Activated naive CD4-positive, alpha-beta T cell treated with anti-CD3 and anti-CD28 coated beads for 36 hours (primary cell): ENCODE data around the gene PCBP1. TPM values are rescaled to one million over a fixed set of nuclear protein-coding genes. Genes with fewer than 3 reads are reported as not detected.
"Not testable (repeated sequence)": the region's sequence is repeated elsewhere in the genome, so short reads cannot be mapped to it uniquely, and the experiment has no call there.

Source experiments
- CTCF ChIA-PET: fragments of 350-600 bp; sonication (Branson Sonifier 250); formaldehyde crosslinking; loops from one replicate; lab custom pipeline; 2021; ENCODE audit warnings: antibody characterized with exemption; lab: Charles Lee
- DNase-seq: peaks from one replicate; pipeline ENCODE4 v3.0.0-alpha.2; 2020
- H3K27ac Mint-ChIP-seq: one replicate; pipeline ENCODE4 v1.8.0; 2021; ENCODE audit warnings: mild to moderate bottlenecking, mixed read lengths
- H3K27me3 Mint-ChIP-seq: one replicate; pipeline ENCODE4 v1.8.0; 2021; ENCODE audit warnings: low read depth, mixed read lengths
- H3K36me3 Mint-ChIP-seq: one replicate; pipeline ENCODE4 v1.8.0; 2021; ENCODE audit warnings: low read depth, mixed read lengths
- H3K4me1 Mint-ChIP-seq: one replicate; pipeline ENCODE4 v1.8.0; 2021; ENCODE audit warnings: low read depth, mixed read lengths
- H3K4me3 Mint-ChIP-seq: one replicate; pipeline ENCODE4 v1.8.0; 2021; ENCODE audit warnings: mild to moderate bottlenecking, moderate library complexity, mixed read lengths
- H3K9me3 Mint-ChIP-seq: one replicate; pipeline ENCODE4 v1.8.0; 2021; ENCODE audit warnings: mixed read lengths
- intact Hi-C: fragments of 100-400 bp; cut with micrococcal nuclease; formaldehyde crosslinking; loops from one replicate; pipeline ENCODE4 v1.15.1; 2023
- total RNA-seq, 2 experiments: library from RNA; stranded (reverse); gene quantifications; one replicate each; pipeline ENCODE4 v1.2.3, GENCODE V29; 2021

The PCBP1 gene
- total RNA-seq, 2 experiments from 2014 or later: 363 to 374 TPM

GRCh38 chr2:70091364-70091763 lies 4.1 kb downstream of the PCBP1 start:
- DNase-seq: no peak
- peaks cover 41% of the 10 kb centered on the region for H3K36me3 Mint-ChIP-seq
- H3K4me3 Mint-ChIP-seq: peak overlapping the region; percentile 57
- peaks cover 54% of the 10 kb centered on the region for H3K4me1 Mint-ChIP-seq
- no peaks in the 10 kb centered on the region for H3K27me3 Mint-ChIP-seq
- CTCF ChIA-PET: interaction anchor here (0.6 to 2.1 kb wide), 8 partner anchors 10 to 179 kb away, joined by 3 to 13 read pairs (median 3); no protein-coding TSS in a partner anchor
- H3K27ac Mint-ChIP-seq: peak overlapping the region; percentile 100
- no peaks in the 10 kb centered on the region for H3K9me3 Mint-ChIP-seq
- intact Hi-C loops: loop anchor here (10.0 kb wide), 1 partner anchor 1357 kb away; the partner anchor contains the start of gene ARHGAP25

GRCh38 chr2:70091816-70092215 lies 4.5 kb downstream of the PCBP1 start:
- intact Hi-C loops: loop anchor here (10.0 kb wide), 1 partner anchor 1357 kb away; the partner anchor contains the start of gene ARHGAP25
- Mint-ChIP-seq H3K9me3 (no peaks in the 10 kb centered on the region), H3K27me3 (no peaks in the 10 kb centered on the region), H3K27ac (peak overlapping the region; percentile 100), H3K36me3 (peaks cover 41% of the 10 kb centered on the region), H3K4me1 (peaks cover 54% of the 10 kb centered on the region), H3K4me3 (peak overlapping the region; percentile 57)
- CTCF ChIA-PET: interaction anchor here (0.6 to 2.1 kb wide), 9 partner anchors 10 to 180 kb away, joined by 3 to 13 read pairs (median 3); no protein-coding TSS in a partner anchor
- DNase-seq: no peak

GRCh38 chr2:70092576-70093243 lies 5.4 kb downstream of the PCBP1 start:
- peak overlapping the region; percentile 48 for H3K27ac Mint-ChIP-seq

GRCh38 chr2:70094171-70094977 lies 7.1 kb downstream of the PCBP1 start:
- intact Hi-C loops: loop anchor here (2.0 to 10.0 kb wide), 2 partner anchors 38 to 1360 kb away; partner anchors contain the start of gene ARHGAP25
- Mint-ChIP-seq H3K36me3 (peaks cover 18% of the 10 kb centered on the region), H3K27me3 (no peaks in the 10 kb centered on the region), H3K27ac (peak overlapping the region; percentile 98), H3K4me3 (peak overlapping the region; percentile 77), H3K9me3 (no peaks in the 10 kb centered on the region), H3K4me1 (peaks cover 69% of the 10 kb centered on the region)
- CTCF ChIA-PET: interaction anchor here (0.6 to 3.1 kb wide), 12 partner anchors 10 to 156 kb away, joined by 3 to 13 read pairs (median 6); no protein-coding TSS in a partner anchor
- DNase-seq: no peak

More at GRCh38 chr2:70092576-70093243, 5.4 kb downstream of the PCBP1 start:
- peaks cover 55% of the 10 kb centered on the region for H3K4me1 Mint-ChIP-seq
- CTCF ChIA-PET: interaction anchor here (0.7 to 3.1 kb wide), 8 partner anchors 11 to 44 kb away, joined by 3 to 13 read pairs (median 4); no protein-coding TSS in a partner anchor
- intact Hi-C loops: loop anchor here (10.0 kb wide), 1 partner anchor 1358 kb away; the partner anchor contains the start of gene ARHGAP25
- H3K4me3 Mint-ChIP-seq, DNase-seq, H3K27me3 Mint-ChIP-seq, H3K9me3 Mint-ChIP-seq: not testable (repeated sequence)
- H3K36me3 Mint-ChIP-seq: peaks cover 35% of the 10 kb centered on the region

DNA sequence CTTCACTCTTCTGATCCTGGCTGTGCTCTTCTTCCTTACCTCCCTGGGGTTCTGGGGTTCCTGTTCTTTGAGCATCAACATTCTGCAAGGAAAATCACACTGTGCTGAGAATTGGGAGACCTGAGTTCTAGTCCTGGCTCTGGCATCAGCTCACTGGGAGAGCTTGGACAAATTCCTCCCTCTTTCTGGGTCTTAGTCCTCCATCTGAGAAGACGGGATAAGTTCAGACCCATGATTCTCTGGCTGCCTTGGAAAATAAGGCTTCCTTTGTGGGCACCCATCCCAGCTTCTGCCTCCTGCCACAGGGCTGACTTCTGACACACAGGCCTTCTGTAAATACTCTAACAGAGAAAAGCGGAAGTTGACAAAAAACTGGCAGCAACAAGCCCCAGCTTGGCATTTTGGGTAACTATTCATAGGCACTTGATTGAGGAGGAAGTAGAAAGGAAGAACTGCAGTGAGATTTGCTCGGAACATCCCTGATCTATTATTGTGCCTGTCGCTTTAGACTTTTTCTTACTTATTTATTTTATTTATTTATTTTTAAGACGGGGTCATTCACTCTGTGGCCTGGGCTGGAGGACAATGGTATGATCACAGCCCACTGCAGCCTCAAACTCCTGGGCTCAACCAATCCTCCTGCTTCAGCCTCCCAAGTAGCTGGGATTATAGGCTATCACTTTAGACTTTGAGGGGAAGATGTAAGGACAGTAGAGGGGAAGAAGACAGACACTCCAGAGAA lies 7.9 kb downstream of the PCBP1 start:
- H3K27me3 Mint-ChIP-seq: no peaks in the 10 kb centered on the region
- H3K36me3 Mint-ChIP-seq: peaks cover 11% of the 10 kb centered on the region
- peak overlapping the region; percentile 98 for H3K27ac Mint-ChIP-seq
- peaks cover 65% of the 10 kb centered on the region for H3K4me1 Mint-ChIP-seq
- CTCF ChIA-PET: interaction anchor here (1.1 to 3.1 kb wide), 9 partner anchors 9 to 183 kb away, joined by 4 to 13 read pairs (median 6); no protein-coding TSS in a partner anchor
- H3K9me3 Mint-ChIP-seq: no peaks in the 10 kb centered on the region
- peak overlapping the region; percentile 77 for H3K4me3 Mint-ChIP-seq
- peak; percentile 75 for DNase-seq
- intact Hi-C loops: loop anchor here (1.0 to 10.0 kb wide), 5 partner anchors 8 to 1360 kb away; partner anchors contain the start of genes ARHGAP25 and PCBP1

GRCh38 chr2:70095720-70096670 lies 8.7 kb downstream of the PCBP1 start:
- DNase-seq: no peak
- Mint-ChIP-seq H3K27me3 (no peaks in the 10 kb centered on the region), H3K4me3 (peak overlapping the region; percentile 77), H3K9me3 (no peaks in the 10 kb centered on the region), H3K27ac (peak overlapping the region; percentile 98), H3K36me3 (peaks cover 5% of the 10 kb centered on the region), H3K4me1 (peaks cover 57% of the 10 kb centered on the region)
- intact Hi-C loops: loop anchor here (1.0 to 10.0 kb wide), 5 partner anchors 8 to 1361 kb away; partner anchors contain the start of genes ARHGAP25 and PCBP1
- CTCF ChIA-PET: interaction anchor here (1.1 to 3.1 kb wide), 7 partner anchors 8 to 184 kb away, joined by 4 to 13 read pairs (median 6); no protein-coding TSS in a partner anchor

DNA sequence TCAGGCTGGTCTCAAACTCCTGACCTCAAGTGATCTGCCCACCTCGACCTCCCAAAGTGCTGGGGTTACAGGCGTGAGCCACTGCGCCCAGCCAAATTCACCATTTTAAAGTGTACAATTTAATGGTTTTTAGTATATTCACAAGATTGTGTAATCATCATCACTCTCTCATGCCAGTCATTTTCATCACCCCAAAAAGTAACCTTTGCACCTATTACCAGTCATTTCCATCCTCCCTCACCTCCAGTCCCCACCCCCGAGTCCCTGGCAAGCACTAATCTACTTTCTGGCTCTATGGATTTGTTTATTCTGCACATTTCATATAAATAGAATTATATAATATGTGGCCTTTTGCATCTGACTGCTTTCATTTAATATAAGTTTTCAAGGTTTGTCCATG lies 10.8 kb downstream of the PCBP1 start:
- Mint-ChIP-seq H3K36me3 (peaks cover 5% of the 10 kb centered on the region), H3K4me3 (no peak overlapping the region), H3K27ac (peak overlapping the region; percentile 59), H3K27me3 (no peaks in the 10 kb centered on the region), H3K4me1 (peaks cover 48% of the 10 kb centered on the region), H3K9me3 (no peaks in the 10 kb centered on the region)
- CTCF ChIA-PET: interaction anchor here (1.3 kb wide), 1 partner anchor 11 kb away, joined by 6 read pairs; no protein-coding TSS in a partner anchor
- DNase-seq: no peak
- intact Hi-C loops: loop anchor here (10.0 kb wide), 1 partner anchor 1363 kb away; the partner anchor contains the start of gene ARHGAP25

DNA sequence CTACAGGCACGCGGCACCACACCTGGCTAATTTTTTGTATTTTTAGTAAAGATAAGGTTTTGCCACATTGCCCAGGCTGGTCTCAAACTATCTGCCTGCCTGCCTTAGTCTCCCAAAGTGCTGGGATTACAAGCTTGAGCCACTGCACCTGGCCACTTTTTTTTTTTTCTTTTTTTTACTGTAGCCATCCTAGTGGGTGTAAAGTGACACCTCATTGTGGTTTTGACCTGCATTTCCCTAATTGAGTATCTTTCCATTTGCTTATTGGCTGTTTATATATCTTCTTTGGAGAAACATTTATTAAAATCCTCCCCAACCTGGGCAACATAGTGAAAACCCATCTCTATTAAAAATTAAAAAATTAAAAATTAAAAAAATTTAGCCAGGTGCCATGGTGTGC lies 12.0 kb downstream of the PCBP1 start:
- CTCF ChIA-PET: interaction anchor here (1.3 kb wide), 1 partner anchor 9 kb away, joined by 6 read pairs; no protein-coding TSS in a partner anchor
- Mint-ChIP-seq H3K27ac (no peak overlapping the region), H3K36me3 (peaks cover 3% of the 10 kb centered on the region), H3K9me3 (no peaks in the 10 kb centered on the region), H3K4me3 (no peak overlapping the region), H3K4me1 (peaks cover 49% of the 10 kb centered on the region), H3K27me3 (no peaks in the 10 kb centered on the region)
- intact Hi-C loops: loop anchor here (10.0 kb wide), 1 partner anchor 1364 kb away; the partner anchor contains the start of gene ARHGAP25
- no peak for DNase-seq

DNA sequence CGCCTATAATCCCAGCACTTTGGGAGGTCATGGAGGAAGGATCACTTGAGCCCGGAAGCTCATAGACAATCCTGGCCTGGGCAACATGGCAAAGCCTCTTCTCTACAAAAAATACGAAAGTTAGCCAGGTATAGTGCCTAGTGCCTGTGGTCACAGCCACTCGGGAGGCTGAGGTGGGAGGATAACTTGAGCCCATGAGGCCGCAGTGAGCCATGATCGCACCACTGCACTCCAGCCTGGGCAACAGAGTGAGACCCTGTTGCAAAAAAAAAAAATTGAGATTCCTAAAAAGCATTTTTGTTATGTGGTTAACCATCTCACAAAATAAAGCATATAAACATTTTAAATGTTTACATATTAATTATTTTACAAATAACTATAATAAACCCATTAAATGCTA lies 13.9 kb downstream of the PCBP1 start:
- no peak overlapping the region for H3K27ac Mint-ChIP-seq
- no peaks in the 10 kb centered on the region for H3K27me3 Mint-ChIP-seq
- H3K4me3 Mint-ChIP-seq: no peak overlapping the region
- intact Hi-C loops: no loop called here
- no peak for DNase-seq
- H3K4me1 Mint-ChIP-seq: peaks cover 49% of the 10 kb centered on the region
- no peaks in the 10 kb centered on the region for H3K9me3 Mint-ChIP-seq
- CTCF ChIA-PET: no interaction called here
- no peaks in the 10 kb centered on the region for H3K36me3 Mint-ChIP-seq

DNA sequence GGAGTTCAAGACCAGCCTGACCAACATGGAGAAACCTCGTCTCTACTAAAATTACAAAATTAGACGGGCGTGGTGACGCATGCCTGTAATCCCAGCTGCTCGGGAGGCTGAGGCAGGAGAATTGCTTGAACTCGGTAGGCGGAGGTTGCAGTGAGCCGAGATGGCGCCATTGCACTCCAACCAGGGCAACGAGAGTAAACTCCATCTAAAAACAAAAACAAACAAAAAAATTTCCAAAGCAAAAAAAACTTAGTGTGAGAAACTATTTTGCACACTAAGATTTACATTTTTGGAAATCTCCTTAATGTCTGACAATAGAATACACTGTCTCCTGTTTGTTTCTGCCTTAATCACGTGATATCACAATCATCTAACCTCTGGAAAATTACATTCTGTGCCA lies 14.4 kb downstream of the PCBP1 start:
- DNase-seq, H3K27me3 Mint-ChIP-seq, H3K4me3 Mint-ChIP-seq, H3K9me3 Mint-ChIP-seq, H3K36me3 Mint-ChIP-seq, CTCF ChIA-PET, H3K27ac Mint-ChIP-seq, intact Hi-C loops: not testable (repeated sequence)
- peaks cover 49% of the 10 kb centered on the region for H3K4me1 Mint-ChIP-seq
